IMR-90 (cell line): ENCODE results near the gene ZNF358. TPM values are rescaled to one million over a fixed set of nuclear protein-coding genes. Genes with fewer than 3 reads are reported as not detected.

Experiments
- ATAC-seq: fragments of 200-7000 bp; cut with Tn5 transposase; 2 replicates; pipeline ENCODE4 v1.9.1; 2020; ENCODE audit warnings: low read depth, mild to moderate bottlenecking, moderate library complexity
- BruUV-seq: library from RNA; stranded (reverse); fragments of 400-500 nt; replicated peaks from 2 replicates; lab custom pipeline; 2021; lab: Mats Ljungman, UMichigan
- CTCF ChIA-PET: fragments of 300-600 bp; formaldehyde crosslinking; extraction: SDS; loops from one replicate; lab custom pipeline; 2021; ENCODE audit warnings: antibody characterized with exemption; lab: Yijun Ruan, JAX
- POLR2A ChIA-PET: fragments of 300-600 bp; sonication (Branson Sonifier 250); formaldehyde crosslinking; loops from one replicate; lab custom pipeline; 2022; ENCODE audit warnings: antibody characterized with exemption; ENCODE audit not compliant: unreplicated experiment; lab: Charles Lee
- DNase-seq: peaks from one replicate; pipeline ENCODE4 v3.0.0; 2013
- H2AFZ ChIP-seq: replicated peaks from 2 replicates; pipeline ENCODE3; 2013; ENCODE audit warnings: low read length, mild to moderate bottlenecking; ENCODE audit not compliant: poor library complexity
- H2AK5ac ChIP-seq: 2 replicates; pipeline ENCODE4 v1.6.1; 2013; ENCODE audit warnings: low read depth, low read length, inconsistent platforms
- H2AK9ac ChIP-seq: replicated peaks from 2 replicates; pipeline ENCODE3; 2013; ENCODE audit warnings: mild to moderate bottlenecking, low read depth, low read length, moderate library complexity; ENCODE audit not compliant: poor library complexity
- H2BK120ac ChIP-seq: 2 replicates; pipeline ENCODE4 v1.6.1; 2013; ENCODE audit warnings: low read depth, low read length, inconsistent platforms
- H2BK15ac ChIP-seq: 3 replicates; pipeline ENCODE4 v1.6.1; 2013; ENCODE audit warnings: low read depth, low read length, inconsistent platforms
- H2BK20ac ChIP-seq: 2 replicates; pipeline ENCODE4 v1.6.1; 2013; ENCODE audit warnings: low read depth, mild to moderate bottlenecking, inconsistent platforms, low read length, moderate library complexity
- H2BK5ac ChIP-seq: 2 replicates; pipeline ENCODE4 v1.6.1; 2013; ENCODE audit warnings: mild to moderate bottlenecking, low read depth, low read length, inconsistent platforms; ENCODE audit not compliant: poor library complexity, severe bottlenecking
- H3K14ac ChIP-seq: replicated peaks from 2 replicates; pipeline ENCODE4 v1.6.1; 2013; ENCODE audit warnings: low read depth, low read length, inconsistent platforms
- H3K18ac ChIP-seq: 2 replicates; pipeline ENCODE4 v1.6.1; 2013; ENCODE audit warnings: low read depth, low read length, control low read depth
- H3K23ac ChIP-seq: 2 replicates; pipeline ENCODE4 v1.6.1; 2013; ENCODE audit warnings: low read depth, low read length, inconsistent platforms
- H3K27ac ChIP-seq: 2 replicates; pipeline ENCODE4 v1.5.1; 2013; ENCODE audit warnings: mild to moderate bottlenecking, control low read depth, low read length; ENCODE audit not compliant: insufficient read depth
- H3K27me3 ChIP-seq: 2 replicates; pipeline ENCODE4 v1.6.1; 2013; ENCODE audit warnings: low read length; ENCODE audit not compliant: control insufficient read depth, insufficient read depth
- H3K36me3 ChIP-seq: 2 replicates; pipeline ENCODE4 v1.6.1; 2013; ENCODE audit warnings: low read length, mixed read lengths; ENCODE audit not compliant: control insufficient read depth, insufficient read depth
- H3K4ac ChIP-seq: 2 replicates; pipeline ENCODE4 v1.6.1; 2013; ENCODE audit warnings: low read depth, low read length, inconsistent platforms
- H3K4me1 ChIP-seq: 2 replicates; pipeline ENCODE4 v1.6.1; 2013; ENCODE audit warnings: low read length, mixed read lengths; ENCODE audit not compliant: control insufficient read depth, insufficient read depth
- H3K4me2 ChIP-seq: 2 replicates; pipeline ENCODE4 v1.6.1; 2013; ENCODE audit warnings: low read depth, mild to moderate bottlenecking, control low read depth, low read length, moderate library complexity
- H3K4me3 ChIP-seq: 2 replicates; pipeline ENCODE4 v1.5.1; 2013; ENCODE audit warnings: low read depth, mild to moderate bottlenecking, control low read depth, low read length, moderate library complexity; ENCODE audit not compliant: insufficient read depth
- H3K56ac ChIP-seq: 2 replicates; pipeline ENCODE4 v1.6.1; 2013; ENCODE audit warnings: low read length, inconsistent platforms; ENCODE audit not compliant: insufficient read depth; ENCODE audit errors: extremely low read depth
- H3K79me1 ChIP-seq, 2 experiments: 2 replicates each; pipeline ENCODE4 v1.6.1; 2013; ENCODE audit warnings: low read length in 2 of 2, inconsistent platforms in 1 of 2, low read depth in 1 of 2
- H3K9ac ChIP-seq: 2 replicates; pipeline ENCODE4 v1.6.1; 2013; ENCODE audit warnings: low read depth, low read length, control low read depth
- H3K9me1 ChIP-seq: 2 replicates; pipeline ENCODE4 v1.6.1; 2013; ENCODE audit warnings: low read length, inconsistent platforms; ENCODE audit not compliant: insufficient read depth
- H3K9me3 ChIP-seq: 2 replicates; pipeline ENCODE4 v1.6.1; 2013; ENCODE audit warnings: low read length; ENCODE audit not compliant: control insufficient read depth, insufficient read depth
- H4K20me1 ChIP-seq: 2 replicates; pipeline ENCODE4 v1.6.1; 2013; ENCODE audit warnings: low read length, inconsistent platforms; ENCODE audit not compliant: insufficient read depth
- H4K5ac ChIP-seq: 2 replicates; pipeline ENCODE4 v1.6.1; 2013; ENCODE audit warnings: mild to moderate bottlenecking, low read depth, low read length, control low read depth
- H4K8ac ChIP-seq, 2 experiments: 2 replicates each; pipeline ENCODE4 v1.6.1; 2013; ENCODE audit warnings: low read depth in 2 of 2, low read length in 2 of 2, control low read depth in 1 of 2, inconsistent platforms in 1 of 2
- H4K91ac ChIP-seq: 2 replicates; pipeline ENCODE4 v1.6.1; 2013; ENCODE audit warnings: low read depth, low read length, inconsistent platforms; ENCODE audit not compliant: insufficient read depth
- BHLHE40 ChIP-seq: fragments of 150-350 bp; IDR thresholded peaks from 2 replicates; pipeline ENCODE4 v1.6.1; 2016; ENCODE audit warnings: mild to moderate bottlenecking, low read depth, low read length
- CEBPB ChIP-seq: IDR thresholded peaks from 2 replicates; pipeline ENCODE4 v1.6.1; 2012; ENCODE audit warnings: low read depth, low read length, improper control_type of control experiment
- CTCF ChIP-seq: conservative IDR thresholded peaks from 2 replicates; pipeline ENCODE4 v1.5.1; 2012; ENCODE audit warnings: mild to moderate bottlenecking, low read depth, low read length, improper control_type of control experiment
- FOS ChIP-seq: fragments of 150-350 bp; IDR thresholded peaks from 2 replicates; pipeline ENCODE4 v1.6.1; 2016; ENCODE audit warnings: low read depth, low read length
- MAZ ChIP-seq: IDR thresholded peaks from 2 replicates; pipeline ENCODE4 v1.6.1; 2012; ENCODE audit warnings: low read depth, mild to moderate bottlenecking, low read length, improper control_type of control experiment, moderate library complexity, borderline replicate concordance
- NFE2L2 ChIP-seq: fragments of 150-350 bp; IDR thresholded peaks from 2 replicates; pipeline ENCODE4 v1.6.1; 2016; ENCODE audit warnings: low read depth, mild to moderate bottlenecking, low read length
- POLR2A ChIP-seq: IDR thresholded peaks from 2 replicates; pipeline ENCODE4 v1.6.1; 2012; ENCODE audit warnings: mild to moderate bottlenecking, low read depth, low read length
- RCOR1 ChIP-seq: IDR thresholded peaks from 2 replicates; pipeline ENCODE4 v1.6.1; 2012; ENCODE audit warnings: mild to moderate bottlenecking, low read length, improper control_type of control experiment; ENCODE audit not compliant: insufficient replicate concordance
- RFX5 ChIP-seq: IDR thresholded peaks from 2 replicates; pipeline ENCODE4 v1.8.0; 2012; ENCODE audit warnings: low read depth, mild to moderate bottlenecking, low read length, moderate library complexity
- SMC3 ChIP-seq: fragments of 150-350 bp; IDR thresholded peaks from 2 replicates; pipeline ENCODE4 v1.6.1; 2016; ENCODE audit warnings: low read depth, mild to moderate bottlenecking, antibody characterized with exemption, low read length, moderate library complexity
- WGBS, 2 experiments: methylation state at CpG; one replicate each; pipeline versions ENCODE4 v1.1.5 to v1.1.7; 2013; ENCODE audit warnings: missing lambda C conversion rate in 2 of 2; ENCODE audit not compliant: insufficient read length in 1 of 2; ENCODE audit errors: extremely low coverage in 2 of 2; 5-methylcytosine and 5-hydroxymethylcytosine counted together
- dilution Hi-C: fragments of 300-500 bp; cut with HindIII; formaldehyde crosslinking; loops from one replicate; pipeline ENCODE4 v1.14.3; 2018; ENCODE audit warnings: low sequenced_read_pairs; ENCODE audit not compliant: unreplicated experiment
- in situ Hi-C: fragments of 300-500 bp; cut with MboI; formaldehyde crosslinking; loops from 3 replicates; pipeline ENCODE4 v1.14.3; 2019; ENCODE audit warnings: low sequenced_read_pairs, inconsistent platforms, mixed read lengths
- intact Hi-C: fragments of 100-400 bp; cut with micrococcal nuclease; formaldehyde crosslinking; loops from 2 replicates; pipeline ENCODE4 v1.10.0; 2022
- polyA plus RNA-seq, 3 experiments: library from polyadenylated mRNA; depleted of rRNA; stranded (reverse); fragments of >200 nt; gene quantifications; 2 replicates each; pipeline ENCODE4 v1.2.3, GENCODE V29; 2012; ENCODE audit warnings: low replicate concordance in 1 of 3
- total RNA-seq: library from RNA; depleted of rRNA; stranded (reverse); fragments of >200 nt; gene quantifications from 2 replicates; pipeline ENCODE4 v1.2.3, GENCODE V29; 2012
- TF ChIP-seq, protein P1 (sequence below): fragments of 150-350 bp; IDR thresholded peaks from 2 replicates; pipeline ENCODE4 v1.6.1; 2017; ENCODE audit warnings: mild to moderate bottlenecking, antibody characterized with exemption, low read length, low read depth
- TF ChIP-seq, protein P2 (sequence below): fragments of 150-350 bp; IDR thresholded peaks from 2 replicates; pipeline ENCODE4 v1.6.1; 2016; ENCODE audit warnings: low read depth, mild to moderate bottlenecking, low read length, moderate library complexity, borderline replicate concordance

ZNF358 gene
- total and polyA plus RNA-seq, 2 of the 4 experiments (the other 2 are of a cell fraction), result 5.4 to 30.7 TPM

DNA sequence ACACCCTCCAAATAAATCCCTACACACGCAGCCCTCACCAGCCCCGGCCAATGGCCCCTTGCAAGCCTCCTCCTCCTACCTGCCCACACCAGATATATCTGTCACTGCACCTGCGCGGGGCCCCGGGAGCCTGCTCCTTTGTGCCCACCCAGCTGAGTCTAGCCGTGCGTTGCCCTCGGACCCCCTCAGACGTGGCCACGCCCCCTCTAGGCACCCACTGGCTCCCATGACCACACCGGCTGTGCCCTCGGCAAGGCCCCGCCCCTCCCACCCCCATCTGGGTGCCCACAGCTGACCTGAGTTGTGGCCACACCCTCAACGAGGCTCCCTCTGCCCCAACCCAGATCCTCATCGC is 13.3 kb downstream of the ZNF358 start:
- Histone ChIP-seq H3K27ac (no peak overlapping the region), H2BK120ac (no peak overlapping the region), H4K8ac (no peak overlapping the region), H3K36me3 (peaks cover 15% of the 10 kb centered on the region), H3K9me1 (peaks cover 4% of the 10 kb centered on the region), H2BK20ac (no peak overlapping the region), H3K23ac (no peak overlapping the region), H2BK15ac (no peak overlapping the region), H3K4ac (no peak overlapping the region), H3K14ac (no peak overlapping the region), H3K9me3 (no peaks in the 10 kb centered on the region), H3K4me3 (no peak overlapping the region), H3K56ac (no peak overlapping the region), H4K5ac (no peak overlapping the region), H3K18ac (no peak overlapping the region), H4K91ac (no peak overlapping the region), H3K27me3 (no peaks in the 10 kb centered on the region), H2AK5ac (no peak overlapping the region), H2BK5ac (no peak overlapping the region), H3K4me2 (no peak overlapping the region), H3K9ac (no peak overlapping the region), H2AK9ac (peak overlapping the region; percentile 52), H3K79me1 (peaks cover 0 to 8% of the 10 kb centered on the region in 2 experiments; a peak in 2 of 4 replicates), H2AFZ (no peak overlapping the region), H4K20me1 (no peaks in the 10 kb centered on the region), H3K4me1 (peaks cover 8% of the 10 kb centered on the region)
- in situ Hi-C loops (no loop called here), intact Hi-C loops (no loop called here), dilution Hi-C loops (no loop called here)
- ATAC-seq, result no peak
- no TSS peak for BruUV-seq
- ChIA-PET POLR2A (no interaction called here), CTCF (no interaction called here)
- DNase-seq, result no peak
- TF ChIP-seq MAZ (no peak), NFE2L2 (no peak), SMC3 (no peak), CEBPB (no peak), RCOR1 (no peak), RFX5 (no peak), CTCF (no peak), BHLHE40 (no peak), FOS (no peak), POLR2A (no peak)
- TF ChIP-seq, protein P1, sequence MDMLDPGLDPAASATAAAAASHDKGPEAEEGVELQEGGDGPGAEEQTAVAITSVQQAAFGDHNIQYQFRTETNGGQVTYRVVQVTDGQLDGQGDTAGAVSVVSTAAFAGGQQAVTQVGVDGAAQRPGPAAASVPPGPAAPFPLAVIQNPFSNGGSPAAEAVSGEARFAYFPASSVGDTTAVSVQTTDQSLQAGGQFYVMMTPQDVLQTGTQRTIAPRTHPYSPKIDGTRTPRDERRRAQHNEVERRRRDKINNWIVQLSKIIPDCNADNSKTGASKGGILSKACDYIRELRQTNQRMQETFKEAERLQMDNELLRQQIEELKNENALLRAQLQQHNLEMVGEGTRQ, result no peak
- TF ChIP-seq, protein P2, sequence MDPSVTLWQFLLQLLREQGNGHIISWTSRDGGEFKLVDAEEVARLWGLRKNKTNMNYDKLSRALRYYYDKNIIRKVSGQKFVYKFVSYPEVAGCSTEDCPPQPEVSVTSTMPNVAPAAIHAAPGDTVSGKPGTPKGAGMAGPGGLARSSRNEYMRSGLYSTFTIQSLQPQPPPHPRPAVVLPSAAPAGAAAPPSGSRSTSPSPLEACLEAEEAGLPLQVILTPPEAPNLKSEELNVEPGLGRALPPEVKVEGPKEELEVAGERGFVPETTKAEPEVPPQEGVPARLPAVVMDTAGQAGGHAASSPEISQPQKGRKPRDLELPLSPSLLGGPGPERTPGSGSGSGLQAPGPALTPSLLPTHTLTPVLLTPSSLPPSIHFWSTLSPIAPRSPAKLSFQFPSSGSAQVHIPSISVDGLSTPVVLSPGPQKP, result no peak
- 60% methylated on average over 1 of the region's 15 CpGs; no CpG with 5 or more reads in 1 of the 2 experiments for WGBS, 2 experiments
